ENCODE results near the gene TSC2.

DNA sequence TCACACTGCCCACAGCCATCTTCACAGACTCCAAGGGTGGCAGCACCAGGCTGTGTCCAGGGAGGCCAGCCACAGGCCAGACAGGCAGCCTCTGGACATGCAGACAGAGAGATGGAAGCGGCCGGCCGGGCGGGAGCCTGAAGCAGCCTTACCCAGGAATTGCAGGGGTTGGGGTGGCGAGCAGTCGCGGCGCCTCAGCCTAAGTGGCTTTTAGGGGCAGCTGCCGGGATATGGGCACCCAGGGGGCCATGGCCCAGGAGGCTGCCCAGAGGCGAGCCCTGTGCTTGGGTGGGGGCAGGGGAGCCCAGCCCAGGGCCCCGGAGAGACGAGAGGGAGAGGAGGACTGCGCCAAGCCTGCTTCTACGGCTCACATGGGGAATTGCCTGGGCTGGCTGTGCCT is 22.5 kb upstream of the TSC2 start:
- TF ChIP-seq, protein P1, sequence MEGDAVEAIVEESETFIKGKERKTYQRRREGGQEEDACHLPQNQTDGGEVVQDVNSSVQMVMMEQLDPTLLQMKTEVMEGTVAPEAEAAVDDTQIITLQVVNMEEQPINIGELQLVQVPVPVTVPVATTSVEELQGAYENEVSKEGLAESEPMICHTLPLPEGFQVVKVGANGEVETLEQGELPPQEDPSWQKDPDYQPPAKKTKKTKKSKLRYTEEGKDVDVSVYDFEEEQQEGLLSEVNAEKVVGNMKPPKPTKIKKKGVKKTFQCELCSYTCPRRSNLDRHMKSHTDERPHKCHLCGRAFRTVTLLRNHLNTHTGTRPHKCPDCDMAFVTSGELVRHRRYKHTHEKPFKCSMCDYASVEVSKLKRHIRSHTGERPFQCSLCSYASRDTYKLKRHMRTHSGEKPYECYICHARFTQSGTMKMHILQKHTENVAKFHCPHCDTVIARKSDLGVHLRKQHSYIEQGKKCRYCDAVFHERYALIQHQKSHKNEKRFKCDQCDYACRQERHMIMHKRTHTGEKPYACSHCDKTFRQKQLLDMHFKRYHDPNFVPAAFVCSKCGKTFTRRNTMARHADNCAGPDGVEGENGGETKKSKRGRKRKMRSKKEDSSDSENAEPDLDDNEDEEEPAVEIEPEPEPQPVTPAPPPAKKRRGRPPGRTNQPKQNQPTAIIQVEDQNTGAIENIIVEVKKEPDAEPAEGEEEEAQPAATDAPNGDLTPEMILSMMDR (IDR thresholded peaks at IDR 0.05): no peak
- TF ChIP-seq POLR2A (IDR thresholded peaks at IDR 0.05): no peak
